ENCODE data around the gene MTMR6.

DNA sequence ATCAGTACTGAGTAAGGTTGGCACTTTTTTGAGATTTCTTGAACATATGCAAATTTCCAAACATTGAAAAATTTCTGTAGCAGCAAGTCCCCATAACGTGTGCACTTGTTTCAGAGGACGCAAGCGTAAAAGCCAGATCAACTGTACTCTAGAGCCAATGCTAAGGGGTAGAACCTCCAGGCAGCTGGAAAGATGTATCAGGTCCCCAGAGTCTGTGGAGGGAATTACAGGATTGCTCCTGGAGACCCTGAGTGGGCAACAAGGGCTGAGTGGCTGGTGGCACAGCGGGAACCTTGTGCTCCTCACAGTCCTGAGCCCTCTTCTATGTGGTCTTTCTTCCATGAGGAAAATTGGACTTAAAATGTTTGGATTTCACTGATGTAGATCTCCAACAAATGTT lies 61.3 kb downstream of the MTMR6 start:
- TF ChIP-seq, protein P1, sequence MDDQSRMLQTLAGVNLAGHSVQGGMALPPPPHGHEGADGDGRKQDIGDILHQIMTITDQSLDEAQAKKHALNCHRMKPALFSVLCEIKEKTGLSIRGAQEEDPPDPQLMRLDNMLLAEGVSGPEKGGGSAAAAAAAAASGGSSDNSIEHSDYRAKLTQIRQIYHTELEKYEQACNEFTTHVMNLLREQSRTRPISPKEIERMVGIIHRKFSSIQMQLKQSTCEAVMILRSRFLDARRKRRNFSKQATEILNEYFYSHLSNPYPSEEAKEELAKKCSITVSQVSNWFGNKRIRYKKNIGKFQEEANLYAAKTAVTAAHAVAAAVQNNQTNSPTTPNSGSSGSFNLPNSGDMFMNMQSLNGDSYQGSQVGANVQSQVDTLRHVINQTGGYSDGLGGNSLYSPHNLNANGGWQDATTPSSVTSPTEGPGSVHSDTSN (IDR thresholded peaks at IDR 0.05): no peak
- TF ChIP-seq RCOR1 (IDR thresholded peaks at IDR 0.05; ENCODE audit: low read length): no peak
- TF ChIP-seq, protein P2, sequence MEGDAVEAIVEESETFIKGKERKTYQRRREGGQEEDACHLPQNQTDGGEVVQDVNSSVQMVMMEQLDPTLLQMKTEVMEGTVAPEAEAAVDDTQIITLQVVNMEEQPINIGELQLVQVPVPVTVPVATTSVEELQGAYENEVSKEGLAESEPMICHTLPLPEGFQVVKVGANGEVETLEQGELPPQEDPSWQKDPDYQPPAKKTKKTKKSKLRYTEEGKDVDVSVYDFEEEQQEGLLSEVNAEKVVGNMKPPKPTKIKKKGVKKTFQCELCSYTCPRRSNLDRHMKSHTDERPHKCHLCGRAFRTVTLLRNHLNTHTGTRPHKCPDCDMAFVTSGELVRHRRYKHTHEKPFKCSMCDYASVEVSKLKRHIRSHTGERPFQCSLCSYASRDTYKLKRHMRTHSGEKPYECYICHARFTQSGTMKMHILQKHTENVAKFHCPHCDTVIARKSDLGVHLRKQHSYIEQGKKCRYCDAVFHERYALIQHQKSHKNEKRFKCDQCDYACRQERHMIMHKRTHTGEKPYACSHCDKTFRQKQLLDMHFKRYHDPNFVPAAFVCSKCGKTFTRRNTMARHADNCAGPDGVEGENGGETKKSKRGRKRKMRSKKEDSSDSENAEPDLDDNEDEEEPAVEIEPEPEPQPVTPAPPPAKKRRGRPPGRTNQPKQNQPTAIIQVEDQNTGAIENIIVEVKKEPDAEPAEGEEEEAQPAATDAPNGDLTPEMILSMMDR (IDR thresholded peaks at IDR 0.05): no peak
- no peak for TF ChIP-seq EP300 (IDR thresholded peaks at IDR 0.05; ENCODE audit: borderline replicate concordance in 1 of 2, low read depth in 1 of 2, low read length in 1 of 2)
- TF ChIP-seq, protein P3, sequence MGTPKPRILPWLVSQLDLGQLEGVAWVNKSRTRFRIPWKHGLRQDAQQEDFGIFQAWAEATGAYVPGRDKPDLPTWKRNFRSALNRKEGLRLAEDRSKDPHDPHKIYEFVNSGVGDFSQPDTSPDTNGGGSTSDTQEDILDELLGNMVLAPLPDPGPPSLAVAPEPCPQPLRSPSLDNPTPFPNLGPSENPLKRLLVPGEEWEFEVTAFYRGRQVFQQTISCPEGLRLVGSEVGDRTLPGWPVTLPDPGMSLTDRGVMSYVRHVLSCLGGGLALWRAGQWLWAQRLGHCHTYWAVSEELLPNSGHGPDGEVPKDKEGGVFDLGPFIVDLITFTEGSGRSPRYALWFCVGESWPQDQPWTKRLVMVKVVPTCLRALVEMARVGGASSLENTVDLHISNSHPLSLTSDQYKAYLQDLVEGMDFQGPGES (IDR thresholded peaks at IDR 0.05; ENCODE audit: low read depth, low read length): no peak
- TF ChIP-seq RFX5 (IDR thresholded peaks at IDR 0.05; ENCODE audit: low read length): no peak
- TF ChIP-seq MEF2A (IDR thresholded peaks at IDR 0.05; ENCODE audit: borderline replicate concordance, low read depth): no peak
- TF ChIP-seq, protein P4, sequence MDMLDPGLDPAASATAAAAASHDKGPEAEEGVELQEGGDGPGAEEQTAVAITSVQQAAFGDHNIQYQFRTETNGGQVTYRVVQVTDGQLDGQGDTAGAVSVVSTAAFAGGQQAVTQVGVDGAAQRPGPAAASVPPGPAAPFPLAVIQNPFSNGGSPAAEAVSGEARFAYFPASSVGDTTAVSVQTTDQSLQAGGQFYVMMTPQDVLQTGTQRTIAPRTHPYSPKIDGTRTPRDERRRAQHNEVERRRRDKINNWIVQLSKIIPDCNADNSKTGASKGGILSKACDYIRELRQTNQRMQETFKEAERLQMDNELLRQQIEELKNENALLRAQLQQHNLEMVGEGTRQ (IDR thresholded peaks at IDR 0.05; ENCODE audit: borderline replicate concordance, low read depth, low read length): no peak

Data from SK-N-SH (cell line).